T follicular helper cell (primary cell): ENCODE results near the gene PTPRK.

Experiments
- DNase-seq: peaks from one replicate; pipeline ENCODE4 v3.0.0-alpha.2; 2020; ENCODE audit warnings: low read depth

The PTPRK gene

DNA sequence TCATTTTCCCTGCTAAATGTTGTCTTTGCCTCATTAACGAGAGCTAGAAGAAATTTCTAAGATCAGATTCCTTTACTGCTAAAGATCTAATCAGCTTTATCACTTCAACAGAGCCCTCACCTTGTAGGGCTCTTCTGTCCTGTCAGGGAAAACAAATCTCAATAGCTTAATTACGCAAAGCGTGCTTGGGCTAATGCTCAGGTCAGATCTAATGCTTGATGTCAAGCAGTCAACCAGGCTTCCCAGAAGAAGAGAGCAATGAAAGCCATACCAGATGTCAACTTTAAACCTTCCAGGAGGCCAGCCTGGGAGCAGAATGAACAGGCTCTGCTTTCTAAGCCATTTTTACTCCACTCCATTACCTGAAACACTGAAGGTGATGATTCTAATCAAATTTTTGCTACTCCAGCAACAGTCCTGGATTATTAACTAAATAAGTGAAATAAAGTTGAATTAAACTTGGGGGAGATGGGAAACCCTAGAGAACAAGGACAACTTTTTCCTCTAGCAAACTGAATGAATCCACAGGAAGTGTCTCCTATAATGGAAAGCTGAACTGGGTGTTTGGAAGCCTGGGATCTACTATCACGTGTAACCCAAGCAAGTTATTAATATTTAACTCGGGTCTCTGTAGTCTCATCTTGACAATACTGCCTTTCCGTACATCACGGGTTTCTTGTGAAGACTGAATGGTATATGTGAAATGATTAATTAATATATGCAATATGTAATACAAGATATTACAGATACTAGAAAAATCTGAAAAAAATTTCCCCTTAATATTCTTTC is 273.7 kb downstream of the PTPRK start:
- no peak for DNase-seq

DNA sequence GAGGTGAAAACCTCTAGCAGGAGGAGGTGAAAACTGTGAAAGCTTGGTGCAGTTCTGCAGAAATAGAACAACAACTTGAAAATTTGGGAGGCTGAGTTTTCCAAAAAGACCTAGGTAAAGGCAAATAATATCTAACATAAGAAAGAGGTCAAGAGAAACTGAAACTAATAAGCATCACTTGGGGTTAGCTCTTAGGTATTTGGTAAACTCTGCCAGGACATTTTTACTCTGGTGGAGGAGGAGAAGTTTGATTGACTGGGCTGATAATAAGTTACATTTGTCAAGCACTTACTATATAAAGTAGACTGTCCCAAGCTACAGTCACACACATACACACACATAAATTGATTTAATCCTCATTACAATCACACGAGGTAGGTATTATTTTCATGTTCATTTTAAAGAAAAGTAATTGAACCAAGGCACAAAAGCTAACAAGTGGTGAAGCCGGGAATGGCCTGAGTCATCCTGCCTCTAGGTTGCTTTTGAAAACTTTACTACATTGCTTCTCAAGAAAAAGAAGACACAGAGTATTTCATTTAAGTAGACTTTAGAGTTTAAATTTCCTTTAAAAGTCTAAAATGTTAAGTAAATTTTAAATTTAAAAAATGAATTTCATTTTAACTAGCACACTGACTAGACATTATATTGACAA is 275.5 kb downstream of the PTPRK start:
- DNase-seq, result no peak

DNA sequence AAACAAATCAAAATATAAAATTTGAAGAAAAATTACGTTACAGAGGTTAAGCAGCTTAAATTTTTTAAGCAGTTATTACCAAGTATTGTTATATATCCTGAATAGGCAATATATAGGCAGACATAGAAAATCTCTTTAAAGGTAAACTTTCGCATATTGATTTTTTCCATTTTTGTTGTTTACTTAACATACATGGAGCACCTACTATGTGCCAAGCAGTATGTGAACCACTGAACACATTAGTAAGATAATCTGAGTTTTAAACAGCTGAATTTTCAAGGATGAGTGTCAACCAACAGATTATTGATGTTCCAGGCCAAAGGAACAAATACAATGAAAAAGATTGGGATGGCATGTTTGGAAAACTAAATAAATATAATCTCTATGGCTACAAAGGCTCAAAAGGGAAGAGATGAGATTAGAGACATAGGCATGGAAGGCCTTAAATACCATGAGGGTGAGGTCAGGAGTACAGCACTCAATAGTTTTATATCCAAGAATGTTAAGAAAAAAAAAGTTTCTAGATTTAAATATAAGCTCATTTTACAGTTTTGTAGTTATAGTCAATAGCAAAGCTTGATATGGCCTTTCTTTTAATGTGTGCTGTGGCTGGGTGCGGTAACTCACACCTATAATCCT is 277.5 kb downstream of the PTPRK start:
- no peak for DNase-seq

DNA sequence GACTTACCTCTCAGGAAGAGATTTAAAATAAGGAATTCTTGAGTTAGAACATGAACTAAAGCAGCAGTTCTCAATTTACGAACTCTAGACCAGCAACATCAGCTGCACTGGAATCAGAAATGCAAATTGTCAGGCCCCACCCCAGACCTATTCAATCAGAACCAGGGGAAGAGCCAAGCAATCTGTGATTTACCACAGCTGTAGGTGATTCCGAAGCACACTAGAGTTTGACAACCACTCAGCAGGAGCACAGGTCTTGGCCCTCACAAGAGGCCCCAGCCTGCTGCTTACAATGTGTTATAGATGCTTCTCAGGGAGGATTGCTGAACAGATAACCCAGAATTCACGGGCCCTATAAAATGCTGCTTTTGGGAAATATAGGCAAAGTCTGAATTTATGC is 279.2 kb downstream of the PTPRK start:
- no peak for DNase-seq

DNA sequence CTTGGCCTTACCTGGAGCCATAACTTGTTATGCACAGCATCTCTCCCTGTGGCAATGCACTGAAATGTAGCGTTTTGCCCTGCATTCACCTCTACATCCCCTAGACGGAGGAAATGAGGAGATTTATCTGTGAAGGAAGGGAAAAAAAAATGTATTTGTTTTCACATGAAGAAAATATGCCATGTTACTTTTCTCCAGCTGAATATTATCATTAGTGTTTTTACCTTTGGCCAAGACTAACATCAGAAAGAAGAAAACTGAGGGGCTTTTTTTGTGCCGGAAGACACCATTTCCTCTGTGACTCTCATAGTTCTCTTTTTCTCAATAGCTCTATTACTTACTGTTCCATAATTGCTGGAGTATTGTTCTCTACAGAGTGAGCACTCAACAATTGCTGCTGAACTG is 280.4 kb downstream of the PTPRK start:
- DNase-seq, result no peak

DNA sequence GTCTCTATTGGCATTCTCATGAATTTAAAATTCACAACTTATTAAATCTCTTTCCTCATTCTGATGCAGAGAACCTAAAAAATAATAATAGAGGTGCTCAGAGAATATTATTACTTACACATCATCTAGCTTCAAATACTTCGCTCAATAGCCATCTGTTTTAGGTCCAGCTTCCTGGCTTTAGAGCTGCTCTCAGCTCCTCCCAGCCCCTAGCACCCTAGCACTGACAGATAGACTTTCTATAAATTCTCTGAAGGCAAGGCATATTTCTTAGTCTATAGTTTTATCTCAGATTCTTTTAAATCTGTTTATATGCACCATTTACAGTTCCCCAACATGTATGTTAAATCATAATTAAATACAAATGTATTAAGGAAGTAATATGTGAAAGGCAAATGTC is 281.3 kb downstream of the PTPRK start:
- no peak for DNase-seq

DNA sequence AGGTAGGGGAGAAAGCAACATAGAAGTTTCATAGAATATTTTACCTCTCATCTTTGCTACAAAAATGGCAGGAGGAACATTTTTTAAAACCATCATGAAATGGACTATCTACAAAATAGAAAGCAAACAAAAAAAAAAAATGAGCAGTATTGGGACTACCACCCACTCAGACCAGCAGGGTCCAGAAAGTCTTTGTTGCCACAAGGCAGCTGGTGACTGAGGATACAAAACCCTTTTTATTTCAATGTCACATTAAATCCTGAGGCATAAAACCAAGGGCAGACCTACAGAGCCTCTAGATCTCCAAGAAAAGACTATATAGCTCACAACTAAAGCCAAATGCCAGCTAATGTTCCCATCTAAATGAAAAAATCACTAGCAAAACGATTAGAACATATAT is 282.2 kb downstream of the PTPRK start:
- DNase-seq, result no peak

DNA sequence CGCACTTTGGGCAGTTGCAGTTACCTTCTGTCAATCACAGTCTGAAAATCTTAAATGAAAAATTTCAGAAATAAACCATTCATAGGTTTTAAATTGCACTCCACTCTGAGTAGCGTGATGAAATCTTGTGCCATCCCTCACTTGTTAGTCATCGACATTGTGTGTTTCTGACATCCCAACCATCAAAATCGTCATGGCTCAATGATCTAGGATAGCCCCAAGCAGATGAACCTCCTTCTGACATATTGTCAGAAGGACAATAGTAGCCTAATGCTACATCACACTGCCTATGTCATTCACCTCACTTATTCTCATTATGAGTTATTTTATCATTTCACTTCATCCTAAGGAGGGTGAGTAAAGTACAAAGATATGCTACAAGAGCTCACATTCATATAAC is 284.8 kb downstream of the PTPRK start:
- no peak for DNase-seq

DNA sequence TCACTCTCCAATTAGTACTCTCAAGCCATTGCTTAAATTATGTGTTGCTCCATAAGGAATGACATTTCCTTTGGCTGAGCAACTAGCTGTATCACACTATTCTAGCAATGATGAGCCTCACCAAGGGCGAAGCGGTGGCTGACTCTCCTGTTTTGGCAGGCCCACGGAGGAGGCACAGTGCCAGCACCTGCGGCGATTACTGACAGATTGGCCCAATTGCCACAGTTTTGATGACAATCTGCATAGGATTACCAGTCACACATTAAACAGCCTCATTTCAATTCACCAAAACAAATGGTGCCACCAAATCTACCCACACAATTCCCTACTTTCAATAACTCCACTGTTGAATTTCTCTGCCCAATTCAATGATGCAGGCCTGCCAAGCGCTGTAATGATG is 286.9 kb downstream of the PTPRK start:
- DNase-seq, result no peak

DNA sequence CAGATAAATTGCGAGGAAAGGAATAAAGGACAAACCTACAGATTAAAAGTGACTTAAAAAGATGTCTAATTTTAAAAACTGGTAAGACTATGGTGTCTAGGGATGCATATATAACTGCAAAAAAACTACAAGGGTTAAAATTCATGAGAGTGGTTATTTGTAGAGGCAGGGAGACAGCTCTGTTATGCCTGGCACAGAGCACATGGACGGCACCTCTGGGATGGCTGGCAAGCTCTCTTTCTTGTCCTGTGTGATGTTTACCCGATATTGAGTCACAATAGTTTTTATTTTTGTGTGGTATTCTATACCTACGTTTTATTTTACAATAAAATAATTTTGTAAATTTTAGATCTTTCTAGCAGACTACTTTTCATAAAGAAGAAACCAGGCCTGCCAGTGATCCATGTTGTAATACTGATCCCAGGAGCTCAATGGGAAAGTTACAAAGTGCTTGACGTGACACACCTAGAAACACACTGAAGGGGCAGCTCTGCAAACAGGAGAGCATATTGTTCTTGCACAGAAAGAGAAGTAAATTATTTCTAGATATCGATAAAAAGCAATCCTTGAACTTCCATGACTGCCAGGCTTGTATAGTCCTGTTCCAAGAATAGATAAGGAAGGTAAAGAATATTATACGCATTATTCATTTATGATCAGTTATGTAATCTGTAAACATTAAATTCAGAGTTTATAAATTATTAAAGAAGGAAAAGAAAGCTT is 290.0 kb downstream of the PTPRK start:
- DNase-seq, result no peak

DNA sequence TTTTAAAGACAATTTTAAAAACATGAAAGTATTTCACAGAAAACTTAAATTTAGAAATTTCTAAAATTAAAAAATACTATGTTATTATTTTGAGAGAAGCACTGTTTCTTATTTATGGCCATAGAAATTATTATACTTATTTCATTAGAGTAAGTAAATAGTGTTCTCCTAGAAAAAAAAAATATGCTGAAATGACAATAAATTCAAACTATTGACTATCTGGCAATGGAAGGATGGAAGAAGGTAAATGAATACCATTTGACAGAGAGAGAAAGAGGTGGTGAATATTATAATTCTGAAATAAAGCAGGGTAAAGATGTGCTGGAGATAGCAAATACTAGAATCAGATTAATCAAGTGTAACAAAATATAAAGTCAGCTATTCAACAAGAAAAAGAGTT is 294.8 kb downstream of the PTPRK start:
- DNase-seq, result no peak

DNA sequence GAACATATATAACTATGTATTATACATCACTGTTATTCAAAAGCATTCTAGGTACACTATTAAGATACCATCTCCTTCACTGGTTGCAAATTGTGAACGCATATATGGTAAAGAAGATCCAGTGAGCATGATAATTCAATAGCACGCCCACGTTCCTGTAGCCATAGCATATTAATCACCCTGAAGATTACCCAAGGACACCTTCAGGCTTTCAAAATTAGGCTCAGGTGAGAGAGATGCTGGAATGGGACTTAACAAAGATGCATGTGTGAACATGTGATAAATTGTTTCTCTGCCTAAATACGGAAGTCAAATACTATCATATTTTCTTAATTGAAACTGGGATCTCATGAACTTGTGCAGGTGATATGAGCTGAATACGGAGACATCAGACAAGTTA is 303.5 kb downstream of the PTPRK start:
- no peak for DNase-seq

DNA sequence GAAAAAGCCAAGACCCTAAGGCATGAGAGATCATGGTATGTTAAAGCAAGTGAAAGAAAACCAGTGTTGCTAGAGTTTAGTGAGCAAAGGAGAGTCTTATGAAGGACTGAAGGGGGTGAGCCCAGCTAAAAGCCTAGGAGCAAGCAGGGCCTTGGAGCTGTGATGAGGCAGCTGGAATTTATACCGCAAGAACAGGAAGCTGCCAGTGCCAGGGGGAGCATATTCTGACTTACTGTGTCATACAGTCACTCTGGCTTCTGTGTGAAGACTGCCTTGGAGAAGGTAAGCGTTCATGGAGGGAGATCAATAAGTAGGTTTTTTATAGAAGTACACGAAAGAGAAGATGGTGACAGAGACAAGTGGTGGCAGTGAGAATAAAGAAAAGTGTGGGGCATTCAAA is 310.6 kb downstream of the PTPRK start:
- DNase-seq, result no peak

DNA sequence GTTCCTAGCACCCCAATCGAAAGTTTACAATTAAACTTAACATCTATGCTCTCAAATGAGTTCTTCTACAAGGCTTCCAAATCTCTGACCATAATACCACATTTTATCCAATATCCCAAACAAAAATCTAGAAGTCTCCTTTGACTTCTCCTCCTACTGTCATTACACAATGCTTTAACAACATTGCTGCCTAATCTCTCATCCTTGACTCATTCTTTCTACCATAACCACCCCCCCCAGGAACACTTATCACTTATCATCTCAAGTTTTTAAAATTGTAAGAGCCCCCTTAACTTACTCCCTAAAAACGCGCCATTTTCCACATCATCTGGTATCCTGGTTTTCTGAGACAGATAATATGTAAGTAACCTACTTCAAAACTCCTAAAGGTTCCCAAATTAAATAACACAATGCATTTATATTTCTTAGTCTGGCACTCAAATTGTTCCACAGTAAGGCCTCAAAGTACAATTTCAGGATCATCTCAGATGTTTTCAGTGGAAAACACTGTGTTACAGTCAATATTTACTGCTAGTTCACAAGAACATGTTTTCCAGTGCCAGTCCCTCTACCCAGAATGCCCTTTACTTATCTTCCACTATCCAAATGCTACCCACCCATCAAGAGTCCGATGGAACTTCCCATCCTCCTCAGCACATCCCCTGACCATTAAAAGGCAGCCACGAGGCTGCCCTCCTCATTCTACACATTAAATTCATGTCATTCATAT is 311.4 kb downstream of the PTPRK start:
- DNase-seq, result no peak

DNA sequence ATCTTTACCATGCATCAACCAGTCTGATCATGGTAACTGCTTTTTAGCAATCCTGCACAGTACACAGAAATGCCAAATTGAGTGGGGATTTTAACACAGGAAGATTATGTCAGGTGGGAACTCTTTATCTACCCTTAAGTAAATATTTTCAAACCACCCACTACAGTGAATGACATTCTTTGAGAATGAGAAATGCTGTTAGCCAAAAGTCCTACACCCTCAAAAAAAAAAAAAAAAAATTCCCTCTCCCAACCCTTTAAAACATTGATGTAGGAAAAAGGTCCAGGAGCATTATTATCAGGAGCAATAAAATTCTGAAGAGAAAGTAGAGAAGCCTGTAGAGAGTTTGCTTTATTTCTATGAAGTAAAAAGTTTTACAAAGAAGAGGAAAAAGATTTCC is 312.3 kb downstream of the PTPRK start:
- DNase-seq, result no peak

DNA sequence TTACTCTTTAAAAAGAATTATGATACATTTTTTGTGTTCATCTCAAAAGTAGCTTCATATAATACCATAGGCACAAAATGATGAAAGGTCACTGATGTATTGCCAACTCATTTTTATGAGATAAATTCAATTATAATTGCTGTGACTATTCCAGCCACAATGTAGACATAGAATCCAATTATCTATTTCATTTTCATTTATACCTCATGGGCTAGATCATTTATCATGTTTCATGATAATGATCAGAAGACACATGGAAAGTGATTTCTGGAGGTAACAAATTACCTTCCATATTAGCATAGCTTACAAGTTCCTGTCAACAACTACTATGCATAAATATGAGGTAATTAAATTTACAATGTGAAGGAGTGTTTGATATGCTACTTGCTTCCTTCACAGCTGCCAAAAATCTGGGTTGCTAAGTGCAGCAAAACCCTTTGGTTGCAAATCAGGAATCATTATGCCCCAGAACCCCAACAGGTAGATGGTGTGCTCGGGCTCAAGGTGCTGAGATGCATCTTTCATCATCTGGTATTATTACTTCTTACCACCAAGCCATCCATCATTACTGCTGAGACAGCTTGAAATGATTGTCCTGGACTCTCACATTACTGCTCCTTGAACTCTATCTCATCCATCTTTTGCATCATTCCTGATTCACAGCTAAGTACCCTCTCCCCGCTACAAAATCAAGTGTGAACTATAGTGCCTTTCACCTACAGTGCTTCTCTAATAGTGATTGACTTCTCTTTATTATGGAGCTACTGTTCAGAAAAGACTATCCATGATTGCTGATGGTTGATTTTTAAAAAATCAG is 313.6 kb downstream of the PTPRK start:
- no peak for DNase-seq

DNA sequence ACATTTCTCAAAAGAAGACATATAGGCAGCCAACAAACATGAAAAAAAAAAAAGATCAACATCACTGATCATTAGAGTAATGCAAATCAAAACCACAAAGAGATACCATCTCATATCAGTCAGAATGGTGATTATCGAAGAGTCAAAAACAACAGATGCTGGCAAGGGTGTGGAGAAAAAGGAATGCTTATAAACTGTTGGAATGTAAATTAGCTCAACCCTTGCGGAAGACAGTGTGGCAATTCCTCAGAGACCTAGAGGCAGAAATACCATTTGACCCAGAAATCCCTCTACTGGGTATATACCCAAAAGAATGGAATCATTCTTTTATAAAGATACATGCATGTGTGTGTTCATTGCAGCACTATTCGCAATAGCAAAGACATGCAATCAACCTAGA is 315.8 kb downstream of the PTPRK start:
- DNase-seq, result no peak

DNA sequence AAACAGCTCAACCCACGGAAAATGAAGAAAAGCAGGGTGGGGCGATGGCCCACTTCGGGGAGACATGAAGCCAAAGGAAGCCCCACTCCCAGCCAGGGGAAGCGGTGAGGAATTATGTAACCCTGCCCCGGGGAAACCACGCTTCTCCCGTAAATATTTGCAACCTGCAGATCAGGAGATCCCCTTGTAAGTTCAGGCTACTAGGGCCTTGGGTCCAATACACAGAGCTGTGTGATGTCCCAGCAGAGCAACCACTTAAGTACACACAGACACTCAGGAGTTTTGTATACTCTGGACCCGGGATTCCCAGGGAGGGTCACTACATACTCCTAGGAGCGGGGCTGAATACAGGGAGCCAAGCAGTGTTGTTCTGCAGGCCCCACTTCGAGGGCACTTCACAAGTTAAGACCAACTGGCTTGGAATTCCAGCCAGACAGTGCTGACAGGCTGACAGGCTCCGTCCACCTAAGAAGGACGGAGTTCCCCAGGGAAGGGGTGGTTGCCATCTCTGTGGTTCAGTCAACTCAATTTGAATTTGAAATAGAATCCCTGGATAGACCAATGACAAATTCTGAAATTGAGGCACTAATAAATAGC is 318.1 kb downstream of the PTPRK start:
- DNase-seq, result no peak

DNA sequence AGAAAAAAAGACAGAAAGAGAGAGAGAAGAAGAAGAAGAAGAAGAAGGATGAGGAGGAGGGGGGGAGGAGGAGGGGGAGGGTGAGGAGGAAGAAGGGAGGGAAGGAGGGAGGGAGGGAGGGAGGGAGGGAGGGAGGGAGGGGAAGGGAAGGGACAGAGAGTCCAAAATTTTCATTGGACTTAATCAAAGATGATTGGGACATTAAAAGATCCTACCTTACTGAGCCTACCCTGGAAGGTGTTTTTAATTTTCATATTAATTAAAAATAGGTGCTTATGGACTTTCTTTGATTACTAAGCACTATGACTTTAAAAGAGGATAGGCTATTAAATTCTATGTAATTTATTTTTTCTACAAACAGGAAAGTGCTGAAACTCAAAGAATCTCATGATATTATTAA is 319.6 kb downstream of the PTPRK start:
- DNase-seq, result no peak

DNA sequence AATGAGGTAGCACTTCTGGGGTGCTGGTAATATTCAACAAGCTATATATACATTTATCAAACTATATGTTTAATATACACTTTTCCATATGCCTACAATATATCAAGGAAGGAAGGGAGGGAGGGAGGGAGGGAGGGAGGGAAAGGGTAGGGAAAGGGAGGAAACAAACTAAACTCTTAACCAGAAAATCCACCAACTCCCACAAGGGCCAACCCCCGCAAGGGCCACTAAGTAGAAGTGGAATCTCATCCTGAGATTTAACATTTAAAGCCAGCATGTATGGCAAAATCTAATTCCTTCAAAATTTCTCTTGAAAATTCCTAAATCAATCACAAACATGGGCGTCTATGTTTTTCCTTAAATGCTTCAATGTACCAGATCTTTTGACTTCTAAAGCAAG is 320.9 kb downstream of the PTPRK start:
- DNase-seq, result no peak

DNA sequence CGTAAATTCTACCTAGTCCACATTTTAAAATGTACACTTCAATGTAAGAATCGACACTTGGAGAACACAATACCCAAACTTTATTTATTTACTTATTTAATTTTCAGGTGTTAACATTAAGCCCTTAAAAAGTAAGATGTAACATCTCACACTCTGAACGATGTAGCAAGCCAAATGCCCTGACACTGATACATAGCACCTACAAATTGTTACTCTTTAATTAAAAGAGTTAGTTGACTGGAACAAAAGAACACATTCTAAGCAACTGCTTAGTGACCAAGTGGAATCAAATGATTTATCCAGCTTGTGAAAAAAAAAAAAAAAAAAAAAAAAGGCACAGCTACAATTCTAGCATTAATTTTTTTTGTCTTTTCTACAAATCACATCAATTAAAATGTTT is 327.4 kb downstream of the PTPRK start:
- no peak for DNase-seq
